Erythroblast (primary cell): ENCODE data around the gene NPIPA7.
"Not testable (repeated sequence)": the region's sequence is repeated elsewhere in the genome, so short reads cannot be mapped to it uniquely, and the experiment has no call there.

Experiments
- GATA1 ChIP-seq: IDR thresholded peaks from 2 replicates; pipeline ENCODE4 v1.6.1; 2011; ENCODE audit warnings: low read depth, mild to moderate bottlenecking, control low read depth, low read length, moderate library complexity
- POLR2A ChIP-seq: IDR thresholded peaks from 2 replicates; pipeline ENCODE4 v1.6.1; 2011; ENCODE audit warnings: mild to moderate bottlenecking, low read length

GRCh38 chr16:16434711-16435110 lies 55.8 kb downstream of the NPIPA7 start:
- not testable (repeated sequence) for TF ChIP-seq POLR2A, GATA1
